K562 treated with DMSO at 1 percent for 24 hours (cell line): ENCODE results near the gene RPS14. TPM values are rescaled to one million over a fixed set of nuclear protein-coding genes. Genes with fewer than 3 reads are reported as not detected.

Experiments
- total RNA-seq: library from RNA; unstranded; fragments of 300-600 nt; gene quantifications from 2 replicates; pipeline ENCODE4 v1.2.3, GENCODE V29; 2022; ENCODE audit warnings: low read depth; ENCODE audit not compliant: insufficient read depth

The RPS14 gene
- 7,101 and 7,425 TPM in 2 replicates for total RNA-seq

DNA sequence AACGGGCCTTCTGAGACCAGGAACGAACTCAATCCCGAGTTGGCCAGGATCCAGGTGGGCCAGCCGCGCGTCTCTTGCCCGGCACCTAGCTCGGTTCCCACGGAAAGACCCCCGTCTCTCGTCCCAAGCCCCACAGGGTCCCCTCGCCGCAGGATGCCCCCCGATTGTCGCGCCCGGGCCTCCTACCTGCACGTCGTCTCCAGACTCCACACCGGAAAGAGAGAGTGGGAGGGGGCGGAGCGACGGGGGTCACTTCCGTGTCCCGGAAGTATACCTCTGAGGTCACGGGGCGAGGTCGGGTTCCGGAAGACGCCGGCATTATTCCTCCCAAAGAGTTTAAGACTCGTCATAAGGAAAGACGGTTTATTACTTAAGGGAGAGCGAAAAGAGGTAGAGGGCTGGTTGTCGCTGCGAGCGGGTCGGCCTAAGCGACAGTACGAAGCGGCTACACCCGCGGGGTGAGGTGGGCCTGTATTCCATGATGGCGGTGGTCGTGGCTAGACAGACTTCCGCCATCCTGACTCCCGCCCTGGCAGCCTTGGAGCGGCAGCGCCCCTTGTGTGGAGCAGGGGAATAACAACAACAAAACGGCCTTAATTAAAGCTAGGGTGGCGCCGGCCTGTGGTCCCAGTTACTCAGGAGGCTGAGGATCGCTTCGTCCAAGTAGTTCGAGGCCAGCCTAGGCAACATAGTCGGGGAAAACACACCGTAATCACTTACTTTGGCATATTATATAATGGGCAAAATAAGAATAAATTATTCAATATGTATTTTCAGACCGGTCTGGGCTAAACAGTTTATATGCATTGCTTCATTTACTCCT, at the start of gene RPS14:
TSS of gene RPS14 (minus strand) at position 223 of the 823 bp plus-strand sequence. CDS start 2,006 bp downstream, outside the sequence.

DNA sequence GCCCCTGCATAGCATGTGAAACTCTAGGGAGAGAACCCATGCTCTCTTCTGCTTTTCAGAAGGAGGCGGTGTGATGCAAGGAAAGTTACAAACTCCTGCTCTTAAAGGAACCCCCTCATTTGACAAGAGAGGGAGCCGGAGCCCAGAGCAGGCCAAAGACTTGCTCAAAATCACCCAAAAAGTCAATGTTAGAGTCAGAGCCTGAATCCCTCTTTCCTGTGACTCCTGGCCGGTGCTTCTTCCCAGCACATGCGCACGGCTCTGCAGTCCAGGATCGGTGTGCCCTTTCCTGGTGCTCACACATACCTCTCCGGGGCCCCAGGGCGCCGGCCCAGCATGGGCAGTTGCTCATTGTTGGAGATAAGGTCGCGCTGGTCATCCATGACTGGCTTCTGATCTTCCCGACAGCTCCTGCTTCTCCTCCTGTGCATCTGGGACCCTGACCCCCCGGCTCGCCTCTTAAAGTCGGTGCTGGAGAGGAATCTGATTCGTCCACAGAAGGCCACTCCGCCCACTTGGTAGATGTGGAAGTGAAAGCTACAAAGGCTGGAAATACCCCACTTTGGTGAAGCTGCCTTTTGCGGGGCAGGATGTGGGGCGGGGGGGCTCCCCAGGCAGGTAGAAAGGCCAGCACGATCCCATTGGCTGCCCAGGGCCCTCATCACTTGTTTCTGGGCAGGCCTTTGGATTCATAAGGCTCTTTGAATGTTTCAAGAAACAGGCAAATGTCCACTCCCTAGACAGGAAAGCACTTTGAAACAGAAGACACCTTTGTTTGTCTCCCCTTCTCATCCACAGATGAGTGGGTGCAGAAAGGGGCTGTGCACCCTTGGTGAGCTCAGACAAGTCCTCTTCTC, 37.0 kb downstream of the RPS14 start, which contains the start of gene CD74:
TSS of gene CD74 (minus strand) at position 592 of the 857 bp plus-strand sequence. CDS start at position 431, 161 bp downstream.

Other genes starting within 250 kb of the RPS14 start
- not detected in 2 replicates for gene CAMK2A, start 160.0 kb downstream of the RPS14 start, total RNA-seq
- gene ARSI, start 146.8 kb downstream of the RPS14 start, total RNA-seq, result not detected in 2 replicates
- 41.8 and 43.0 TPM in 2 replicates for gene TCOF1, start 92.0 kb downstream of the RPS14 start, total RNA-seq
- 4.8 and 4.9 TPM in 2 replicates for gene CD74, start 36.8 kb downstream of the RPS14 start, total RNA-seq
- gene NDST1, start 58.4 kb upstream of the RPS14 start, total RNA-seq, result 17.6 and 21.6 TPM in 2 replicates
- gene SYNPO, start 190.9 kb upstream of the RPS14 start, total RNA-seq, result 0.63 and 0.67 TPM in 2 replicates
- gene MYOZ3, start 211.5 kb upstream of the RPS14 start, total RNA-seq, result not detected in 2 replicates